Gastroesophageal sphincter (tissue), 3 donors: ENCODE data around the gene MICALL2.

Experiments
- EP300 ChIP-seq: sonication (generic); formaldehyde crosslinking; IDR thresholded peaks from one replicate; pipeline ENCODE4 v1.6.1; 2017; ENCODE audit warnings: antibody characterized with exemption, mild to moderate bottlenecking
- POLR2A ChIP-seq, 2 donors: fragments of 450-650 bp; IDR thresholded peaks; one replicate each; pipeline ENCODE4 v1.6.1; 2017; ENCODE audit warnings: antibody characterized with exemption in 2 of 2, mild to moderate bottlenecking in 2 of 2, moderate library complexity in 1 of 2
- TF ChIP-seq, protein P1 (sequence below), 4 experiments: fragments of 200-600 bp in 2 of 4; fragments of 450-650 bp in 2 of 4; sonication (generic) in 1 of 4; IDR thresholded peaks; one replicate each; pipeline ENCODE4 v1.5.1; 2017 to 2019; ENCODE audit warnings: antibody characterized with exemption in 4 of 4, mild to moderate bottlenecking in 2 of 4, moderate library complexity in 2 of 4

DNA sequence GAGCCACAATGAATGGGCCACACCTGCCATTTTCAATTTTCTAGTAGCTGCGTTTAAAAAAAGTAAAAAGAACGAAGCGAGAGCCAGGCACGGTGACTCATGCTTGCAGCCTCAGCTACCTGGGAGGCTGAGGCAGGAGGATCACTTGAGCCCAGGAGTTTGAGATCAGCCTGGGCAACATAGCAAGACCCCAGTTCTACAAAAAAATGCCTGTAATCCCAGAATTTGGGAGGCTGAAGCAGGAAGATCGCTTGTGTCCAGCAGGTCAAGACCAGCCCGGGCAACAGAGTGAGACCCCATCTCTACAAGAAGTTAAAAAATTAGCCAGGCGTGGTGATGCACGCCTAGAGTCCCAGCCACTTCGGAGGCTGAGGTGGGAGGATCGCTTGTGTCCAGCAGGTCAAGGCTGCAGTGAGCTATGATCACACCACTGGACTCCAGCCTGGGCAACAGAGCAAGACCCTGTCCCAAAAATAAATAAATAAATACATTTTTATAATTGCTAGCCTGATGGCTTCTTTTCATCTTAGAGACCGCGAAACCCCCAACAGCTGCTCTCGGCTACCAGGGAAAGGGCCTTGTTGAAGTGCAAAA is 32.1 kb downstream of the MICALL2 start:
- TF ChIP-seq, protein P1, sequence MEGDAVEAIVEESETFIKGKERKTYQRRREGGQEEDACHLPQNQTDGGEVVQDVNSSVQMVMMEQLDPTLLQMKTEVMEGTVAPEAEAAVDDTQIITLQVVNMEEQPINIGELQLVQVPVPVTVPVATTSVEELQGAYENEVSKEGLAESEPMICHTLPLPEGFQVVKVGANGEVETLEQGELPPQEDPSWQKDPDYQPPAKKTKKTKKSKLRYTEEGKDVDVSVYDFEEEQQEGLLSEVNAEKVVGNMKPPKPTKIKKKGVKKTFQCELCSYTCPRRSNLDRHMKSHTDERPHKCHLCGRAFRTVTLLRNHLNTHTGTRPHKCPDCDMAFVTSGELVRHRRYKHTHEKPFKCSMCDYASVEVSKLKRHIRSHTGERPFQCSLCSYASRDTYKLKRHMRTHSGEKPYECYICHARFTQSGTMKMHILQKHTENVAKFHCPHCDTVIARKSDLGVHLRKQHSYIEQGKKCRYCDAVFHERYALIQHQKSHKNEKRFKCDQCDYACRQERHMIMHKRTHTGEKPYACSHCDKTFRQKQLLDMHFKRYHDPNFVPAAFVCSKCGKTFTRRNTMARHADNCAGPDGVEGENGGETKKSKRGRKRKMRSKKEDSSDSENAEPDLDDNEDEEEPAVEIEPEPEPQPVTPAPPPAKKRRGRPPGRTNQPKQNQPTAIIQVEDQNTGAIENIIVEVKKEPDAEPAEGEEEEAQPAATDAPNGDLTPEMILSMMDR (IDR thresholded peaks at IDR 0.05): no peak
- TF ChIP-seq POLR2A (IDR thresholded peaks at IDR 0.05) (no peak), EP300 (no peak)
